ENCODE measurements around the gene DNAAF9. TPM values are rescaled to one million over a fixed set of nuclear protein-coding genes. Genes with fewer than 3 reads are reported as not detected.

DNAAF9 gene
- total and polyA plus RNA-seq, 2 donors (not counting 3 experiments of a cell fraction or from before 2014, with no cell fraction given), result 7.6 to 20.9 TPM

DNA sequence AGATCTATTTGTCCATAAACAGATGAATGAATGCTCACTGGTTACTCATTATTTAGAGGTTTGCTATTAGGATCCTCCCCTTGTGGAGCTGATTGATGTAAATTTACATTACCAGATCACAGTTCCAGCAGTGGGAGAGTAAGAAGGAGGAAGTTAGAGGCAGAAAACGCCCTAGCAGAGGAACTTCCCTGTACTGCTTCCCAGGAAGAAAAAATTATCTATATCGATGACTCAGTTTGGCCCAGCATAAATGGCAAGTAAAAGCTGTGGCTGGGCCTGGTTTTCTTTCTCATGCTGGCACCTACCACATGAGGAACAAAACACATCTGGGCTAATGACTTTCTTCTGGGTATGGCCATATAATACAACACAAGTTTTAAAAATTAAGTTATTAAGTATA, 35.7 kb downstream of the DNAAF9 start:
- Histone ChIP-seq H3K9me1 (replicated peaks; ENCODE audit: control insufficient read depth, extremely low read depth, insufficient read depth, low read length) (no peaks in the 10 kb centered on the region), H3K9ac (replicated peaks; ENCODE audit: extremely low read depth, insufficient read depth, low read length) (no peak overlapping the region), H2AFZ (ENCODE audit: low read depth, low read length) (no peak overlapping the region), H3K27ac (ENCODE audit: insufficient read depth, low read depth, low read length) (no peak overlapping the region), H3K4me1 (ENCODE audit: control insufficient read depth, extremely low read depth, insufficient read depth, low read length) (no peaks in the 10 kb centered on the region), H3K27me3 (ENCODE audit: control insufficient read depth in 2 of 2, insufficient read depth in 2 of 2, low read length in 2 of 2) (no peaks in the 10 kb centered on the region), H4K20me1 (replicated peaks; ENCODE audit: control insufficient read depth, extremely low read depth, insufficient read depth, low read length) (no peaks in the 10 kb centered on the region), H3K79me2 (ENCODE audit: control insufficient read depth, insufficient read depth, low read length) (no peaks in the 10 kb centered on the region), H3K4me2 (ENCODE audit: insufficient read depth, low read length) (no peak overlapping the region), H3K36me3 (ENCODE audit: control insufficient read depth in 2 of 2, extremely low read depth in 1 of 2, insufficient read depth in 2 of 2, low read length in 2 of 2) (peaks cover 12 to 15% of the 10 kb centered on the region in 2 experiments), H3K4me3 (replicated peaks in 1 of 3; ENCODE audit: insufficient read depth in 1 of 3, low read depth in 1 of 3, low read length in 3 of 3) (no peak overlapping the region), H3K9me3 (replicated peaks; ENCODE audit: control insufficient read depth, insufficient read depth, low read length) (no peaks in the 10 kb centered on the region)
- ChIA-PET CTCF (interaction anchor here (0.6 to 0.7 kb wide), 2 partner anchors 98 to 192 kb away, joined by 3 read pairs; no protein-coding TSS in a partner anchor), POLR2A (no interaction called here)
- FAIRE-seq (no peak), DNase-seq (ENCODE audit: low read depth, low spot score) (no peak)
- TF ChIP-seq POLR2A (IDR thresholded peaks at IDR 0.05; ENCODE audit: low read depth, low read length) (no peak), POLR2AphosphoS5 (IDR thresholded peaks at IDR 0.05; ENCODE audit: insufficient read depth, low read depth, low read length) (no peak), GATA2 (IDR thresholded peaks at IDR 0.05; ENCODE audit: insufficient read depth, insufficient read length, low read depth, low read length) (no peak), JUN (IDR thresholded peaks at IDR 0.05; ENCODE audit: borderline replicate concordance, insufficient read depth, insufficient read length, low read depth) (no peak)
- TF ChIP-seq, protein P1, sequence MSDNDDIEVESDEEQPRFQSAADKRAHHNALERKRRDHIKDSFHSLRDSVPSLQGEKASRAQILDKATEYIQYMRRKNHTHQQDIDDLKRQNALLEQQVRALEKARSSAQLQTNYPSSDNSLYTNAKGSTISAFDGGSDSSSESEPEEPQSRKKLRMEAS (IDR thresholded peaks at IDR 0.05; ENCODE audit: insufficient read depth, insufficient read length), result no peak
- TF ChIP-seq, protein P2, sequence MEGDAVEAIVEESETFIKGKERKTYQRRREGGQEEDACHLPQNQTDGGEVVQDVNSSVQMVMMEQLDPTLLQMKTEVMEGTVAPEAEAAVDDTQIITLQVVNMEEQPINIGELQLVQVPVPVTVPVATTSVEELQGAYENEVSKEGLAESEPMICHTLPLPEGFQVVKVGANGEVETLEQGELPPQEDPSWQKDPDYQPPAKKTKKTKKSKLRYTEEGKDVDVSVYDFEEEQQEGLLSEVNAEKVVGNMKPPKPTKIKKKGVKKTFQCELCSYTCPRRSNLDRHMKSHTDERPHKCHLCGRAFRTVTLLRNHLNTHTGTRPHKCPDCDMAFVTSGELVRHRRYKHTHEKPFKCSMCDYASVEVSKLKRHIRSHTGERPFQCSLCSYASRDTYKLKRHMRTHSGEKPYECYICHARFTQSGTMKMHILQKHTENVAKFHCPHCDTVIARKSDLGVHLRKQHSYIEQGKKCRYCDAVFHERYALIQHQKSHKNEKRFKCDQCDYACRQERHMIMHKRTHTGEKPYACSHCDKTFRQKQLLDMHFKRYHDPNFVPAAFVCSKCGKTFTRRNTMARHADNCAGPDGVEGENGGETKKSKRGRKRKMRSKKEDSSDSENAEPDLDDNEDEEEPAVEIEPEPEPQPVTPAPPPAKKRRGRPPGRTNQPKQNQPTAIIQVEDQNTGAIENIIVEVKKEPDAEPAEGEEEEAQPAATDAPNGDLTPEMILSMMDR (IDR thresholded peaks at IDR 0.05; ENCODE audit: extremely low read depth in 1 of 2, insufficient read depth in 1 of 2, low read depth in 1 of 2, low read length in 2 of 2), result no peak
- BruUV-seq (replicated peaks), result no TSS peak
- intact Hi-C loops (cut with micrococcal nuclease) (no loop called here), dilution Hi-C loops (cut with MboI; ENCODE audit: extremely low pct_ligation_motif_present, low sequenced_read_pairs) (no loop called here)

DNA sequence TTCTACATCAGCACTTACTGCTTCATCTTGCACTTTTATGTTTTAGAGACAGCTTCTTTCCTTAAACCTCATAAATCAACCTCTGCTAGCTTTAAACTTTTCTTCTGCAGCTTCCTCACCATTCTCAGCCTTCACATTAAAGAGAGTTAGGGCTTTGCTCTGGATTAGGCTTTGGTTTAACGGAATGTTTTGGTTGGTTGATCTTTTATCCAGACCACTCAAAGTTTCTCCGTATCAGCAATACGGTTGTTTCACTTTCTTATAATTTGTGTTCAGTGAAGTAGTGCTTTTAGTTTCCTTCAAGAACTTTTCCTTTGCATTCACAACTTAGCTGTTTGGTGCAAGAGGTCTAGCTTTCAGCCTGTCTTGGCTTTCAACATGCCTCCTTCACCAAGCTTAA, 40.4 kb downstream of the DNAAF9 start:
- Histone ChIP-seq H3K4me2 (ENCODE audit: insufficient read depth, low read length) (no peak overlapping the region), H3K9me3 (replicated peaks; ENCODE audit: control insufficient read depth, insufficient read depth, low read length) (no peaks in the 10 kb centered on the region), H3K79me2 (ENCODE audit: control insufficient read depth, insufficient read depth, low read length) (no peaks in the 10 kb centered on the region), H3K9me1 (replicated peaks; ENCODE audit: control insufficient read depth, extremely low read depth, insufficient read depth, low read length) (no peaks in the 10 kb centered on the region), H3K4me1 (ENCODE audit: control insufficient read depth, extremely low read depth, insufficient read depth, low read length) (no peaks in the 10 kb centered on the region), H4K20me1 (replicated peaks; ENCODE audit: control insufficient read depth, extremely low read depth, insufficient read depth, low read length) (no peaks in the 10 kb centered on the region), H3K27me3 (ENCODE audit: control insufficient read depth in 2 of 2, insufficient read depth in 2 of 2, low read length in 2 of 2) (no peaks in the 10 kb centered on the region), H3K9ac (replicated peaks; ENCODE audit: extremely low read depth, insufficient read depth, low read length) (no peak overlapping the region), H3K36me3 (ENCODE audit: control insufficient read depth in 2 of 2, extremely low read depth in 1 of 2, insufficient read depth in 2 of 2, low read length in 2 of 2) (peaks cover 2 to 3% of the 10 kb centered on the region in 2 experiments), H3K4me3 (replicated peaks in 1 of 3; ENCODE audit: insufficient read depth in 1 of 3, low read depth in 1 of 3, low read length in 3 of 3) (no peak overlapping the region), H3K27ac (ENCODE audit: insufficient read depth, low read depth, low read length) (no peak overlapping the region), H2AFZ (ENCODE audit: low read depth, low read length) (no peak overlapping the region)
- intact Hi-C loops (cut with micrococcal nuclease), result no loop called here
- ChIA-PET POLR2A (no interaction called here), CTCF (no interaction called here)
- TF ChIP-seq GATA2 (IDR thresholded peaks at IDR 0.05; ENCODE audit: insufficient read depth, insufficient read length, low read depth, low read length), result no peak
- TF ChIP-seq JUN (IDR thresholded peaks at IDR 0.05; ENCODE audit: borderline replicate concordance, insufficient read depth, insufficient read length, low read depth), result no peak
- TF ChIP-seq POLR2A (IDR thresholded peaks at IDR 0.05; ENCODE audit: low read depth, low read length), result no peak
- TF ChIP-seq, protein P2 (IDR thresholded peaks at IDR 0.05; ENCODE audit: extremely low read depth in 1 of 2, insufficient read depth in 1 of 2, low read depth in 1 of 2, low read length in 2 of 2), result no peak
- TF ChIP-seq MYC (IDR thresholded peaks at IDR 0.05; ENCODE audit: low read depth, low read length), result no peak
- no peak for TF ChIP-seq EZH2 (IDR thresholded peaks at IDR 0.05; ENCODE audit: borderline replicate concordance, low read depth, low read length, severe bottlenecking)
- no peak for TF ChIP-seq POLR2AphosphoS5 (IDR thresholded peaks at IDR 0.05; ENCODE audit: insufficient read depth, low read depth, low read length)
- TF ChIP-seq, protein P1 (IDR thresholded peaks at IDR 0.05; ENCODE audit: insufficient read depth, insufficient read length), result no peak
- no peak for TF ChIP-seq FOS (IDR thresholded peaks at IDR 0.05; ENCODE audit: borderline replicate concordance, insufficient read depth, low read length)
- dilution Hi-C loops (cut with MboI; ENCODE audit: extremely low pct_ligation_motif_present, low sequenced_read_pairs), result no loop called here
- FAIRE-seq, result no peak
- no TSS peak for BruUV-seq (replicated peaks)
- DNase-seq (ENCODE audit: low read depth, low spot score), result no peak

Data from endothelial cell of umbilical vein (primary cell).